HepG2 (cell line): Measurements from ENCODE around the gene DAZAP1. TPM values are rescaled to one million over a fixed set of nuclear protein-coding genes. Genes with fewer than 3 reads are reported as not detected.
A peak's percentile ranks its signal among the peaks of the same experiment; 100 is the strongest.

ENCODE experiments used
- ATAC-seq: fragments of 200-7000 bp; cut with Tn5 transposase; 3 replicates; pipeline ENCODE4 v1.9.1; 2020; ENCODE audit warnings: mild to moderate bottlenecking, moderate library complexity
- BruUV-seq: library from RNA; stranded (reverse); fragments of 400-500 nt; replicated peaks from 2 replicates; lab custom pipeline; 2021; lab: Mats Ljungman, UMichigan
- CTCF ChIA-PET: fragments of 300-600 bp; formaldehyde crosslinking; extraction: SDS; loops from one replicate; lab custom pipeline; 2021; ENCODE audit warnings: low total read pairs, inconsistent platforms, low intra/inter-chr PET ratio; lab: Yijun Ruan, JAX
- POLR2A ChIA-PET: fragments of 350-600 bp; sonication (Branson Sonifier 250); formaldehyde crosslinking; loops from one replicate; lab custom pipeline; 2020; ENCODE audit warnings: antibody characterized with exemption, inconsistent platforms; lab: Yijun Ruan, JAX
- DNase-seq: peaks from one replicate; pipeline ENCODE4 v3.0.0-alpha.2; 2015; ENCODE audit warnings: low spot score
- FAIRE-seq: peaks from 3 replicates; lab custom pipeline; 2011; peaks lifted over from hg19 to GRCh38; lab: Jason Lieb, UNC
- H2AFZ ChIP-seq: one replicate; pipeline ENCODE4 v1.6.1; 2011; ENCODE audit warnings: low read length, inconsistent platforms
- H3K27ac ChIP-seq: fragments of 300-600 bp; 3 replicates; pipeline ENCODE4 v1.8.0; 2011; ENCODE audit warnings: mixed run types, mild to moderate bottlenecking, mixed read lengths, low read length, inconsistent platforms; ENCODE audit not compliant: insufficient read depth; ENCODE audit errors: extremely low read length
- H3K27me3 ChIP-seq, 2 experiments: fragments of 200-600 bp in 1 of 2; 2 replicates in 1 of 2; 3 replicates in 1 of 2; pipeline versions ENCODE4 v1.6.0 to v1.8.0; 2011; ENCODE audit warnings: low read length in 2 of 2, mild to moderate bottlenecking in 2 of 2, moderate library complexity in 2 of 2, inconsistent platforms in 1 of 2; ENCODE audit not compliant: insufficient read depth in 2 of 2, control insufficient read depth in 1 of 2
- H3K36me3 ChIP-seq, 2 experiments: fragments of 200-600 bp in 1 of 2; replicated peaks in 1 of 2; 2 replicates in 1 of 2; 3 replicates in 1 of 2; pipeline versions ENCODE4 v1.5.1 to v1.8.0; 2011; ENCODE audit warnings: low read length in 2 of 2, inconsistent platforms in 1 of 2; ENCODE audit not compliant: insufficient read depth in 2 of 2, control insufficient read depth in 1 of 2
- H3K4me1 ChIP-seq: 2 replicates; pipeline ENCODE4 v1.5.1; 2012; ENCODE audit warnings: low read length, inconsistent platforms; ENCODE audit not compliant: insufficient read depth
- H3K4me2 ChIP-seq: 2 replicates; pipeline ENCODE4 v1.6.0; 2011; ENCODE audit warnings: low read depth, low read length, inconsistent platforms
- H3K4me3 ChIP-seq, 3 experiments: fragments of 200-600 bp in 1 of 3; sonication (generic), shearing (Covaris generic) in 1 of 3; replicated peaks in 1 of 3; 2 replicates each; pipeline ENCODE4 v1.5.1; 2011 to 2016; ENCODE audit warnings: low read length in 3 of 3, inconsistent platforms in 2 of 3, low read depth in 2 of 3, mild to moderate bottlenecking in 2 of 3, control low read depth in 1 of 3, mixed read lengths in 1 of 3; ENCODE audit not compliant: insufficient read depth in 1 of 3
- H3K79me2 ChIP-seq: one replicate; pipeline ENCODE4 v1.6.1; 2011; ENCODE audit warnings: low read length, inconsistent platforms; ENCODE audit not compliant: insufficient read depth
- H3K9ac ChIP-seq: 2 replicates; pipeline ENCODE4 v1.6.0; 2011; ENCODE audit warnings: mild to moderate bottlenecking, low read depth, low read length, inconsistent platforms; ENCODE audit not compliant: insufficient read depth
- H3K9me3 ChIP-seq: 2 replicates; pipeline ENCODE4 v1.5.1; 2012; ENCODE audit warnings: mild to moderate bottlenecking, low read length
- H4K20me1 ChIP-seq: 2 replicates; pipeline ENCODE4 v1.6.0; 2011; ENCODE audit warnings: inconsistent platforms, mild to moderate bottlenecking, low read length, moderate library complexity; ENCODE audit not compliant: insufficient read depth
- AGO2 ChIP-seq: fragments of 200-400 bp; formaldehyde crosslinking; optimal IDR thresholded peaks from 2 replicates; pipeline ENCODE3; 2017; ENCODE audit warnings: mild to moderate bottlenecking, low read depth, low read length, moderate library complexity
- HMGA1 ChIP-seq: sonication (generic); formaldehyde crosslinking; conservative IDR thresholded peaks from 2 replicates; pipeline ENCODE4 v1.4.0; 2020; ENCODE audit warnings: missing genetic modification reagents
- KLF11 ChIP-seq: IDR thresholded peaks from 2 replicates; pipeline ENCODE4 v1.6.1; 2016; ENCODE audit warnings: missing compliant biosample characterization
- NR3C1 ChIP-seq: sonication (generic); formaldehyde crosslinking; IDR thresholded peaks from 2 replicates; pipeline ENCODE4 v1.4.0; 2020; ENCODE audit warnings: missing genetic modification reagents
- PAX8 ChIP-seq: sonication (generic); formaldehyde crosslinking; IDR thresholded peaks from 2 replicates; pipeline ENCODE4 v1.8.0; 2022; ENCODE audit warnings: mild to moderate bottlenecking, missing genetic modification reagents, borderline replicate concordance
- RBFOX2 ChIP-seq: fragments of 200-400 bp; formaldehyde crosslinking; IDR thresholded peaks from 2 replicates; pipeline ENCODE4 v1.6.1; 2017; ENCODE audit warnings: low read depth, mild to moderate bottlenecking, low read length
- RBM22 ChIP-seq: fragments of 200-400 bp; formaldehyde crosslinking; optimal IDR thresholded peaks from 2 replicates; pipeline ENCODE3; 2017; ENCODE audit warnings: mild to moderate bottlenecking, low read length, moderate library complexity
- SPEN ChIP-seq: sonication (generic); formaldehyde crosslinking; IDR thresholded peaks from 2 replicates; pipeline ENCODE4 v1.5.1; 2020; ENCODE audit warnings: low read depth, mild to moderate bottlenecking, missing genetic modification reagents
- ZC3H13 ChIP-seq: sonication (generic); formaldehyde crosslinking; IDR thresholded peaks from 2 replicates; pipeline ENCODE4 v1.8.1; 2023; ENCODE audit warnings: mild to moderate bottlenecking, missing genetic modification reagents, moderate library complexity
- ZNF562 ChIP-seq: sonication (generic); formaldehyde crosslinking; IDR thresholded peaks from 2 replicates; pipeline ENCODE4 v1.8.0; 2022; ENCODE audit warnings: missing genetic modification reagents, borderline replicate concordance
- ZNF687 ChIP-seq: sonication (generic); formaldehyde crosslinking; IDR thresholded peaks from 2 replicates; pipeline ENCODE4 v1.5.1; 2020; ENCODE audit warnings: mild to moderate bottlenecking, missing genetic modification reagents, moderate library complexity
- ZNF740 ChIP-seq: sonication (generic); formaldehyde crosslinking; IDR thresholded peaks from 2 replicates; pipeline ENCODE4 v1.4.0; 2020; ENCODE audit warnings: missing genetic modification reagents
- ZNF768 ChIP-seq: sonication (generic); formaldehyde crosslinking; IDR thresholded peaks from 2 replicates; pipeline ENCODE4 v1.4.0; 2020; ENCODE audit warnings: missing genetic modification reagents
- WGBS: methylation state at CpG from one replicate; pipeline ENCODE4 v1.1.6; 2017; ENCODE audit warnings: low lambda C conversion rate; 5-methylcytosine and 5-hydroxymethylcytosine counted together
- in situ Hi-C: cut with HindIII; loops from 2 replicates; pipeline ENCODE4 v1.10.0; 2017; ENCODE audit warnings: low pct_unique_long_range_greater_than_20kb; ENCODE audit not compliant: extremely low pct_ligation_motif_present
- intact Hi-C: fragments of 100-400 bp; cut with micrococcal nuclease; formaldehyde crosslinking; loops from one replicate; pipeline ENCODE4 v1.10.0; 2022; ENCODE audit not compliant: unreplicated experiment
- polyA plus RNA-seq, 8 experiments: library from polyadenylated mRNA; depleted of rRNA in 3 of 8; stranded (reverse) in 7 of 8; unstranded in 1 of 8; fragments of >200 nt; fragmentation: Illumina TruSeq in 4 of 8; extraction: Trizol in 4 of 8; gene quantifications; 2 replicates each; pipeline versions ENCODE4 v1.2.1 to v1.2.3, GENCODE V29; 2011 to 2016; ENCODE audit warnings: low read depth in 4 of 8, missing spikeins in 1 of 8, mixed read lengths in 1 of 8; ENCODE audit not compliant: insufficient read depth in 1 of 8
- total RNA-seq, 5 experiments: library from RNA; depleted of rRNA; stranded (reverse); fragments of >200 nt; fragmentation: Illumina TruSeq; extraction: Trizol; gene quantifications; 2 replicates each; pipeline ENCODE4 v1.2.3, GENCODE V29; 2016; ENCODE audit warnings: low read depth in 1 of 5

The DAZAP1 gene
- total and polyA plus RNA-seq, 2 of the 13 experiments (the other 11 are each of a cell fraction or from before 2014, with no cell fraction given) = 63.3 to 79.2 TPM

- TF ChIP-seq ZNF562 (no peak), KLF11 (CRISPR knock-in tag) (no peak)
- TF ChIP-seq, all 625 proteins: peak for 35
Measured at GRCh38 chr19:1396019-1396767, 11.2 kb upstream of the DAZAP1 start (continued).

- Histone ChIP-seq H3K9ac (no peak overlapping the region), H3K4me1 (peaks cover 45% of the 10 kb centered on the region), H4K20me1 (no peaks in the 10 kb centered on the region), H3K79me2 (no peaks in the 10 kb centered on the region), H3K27ac (no peak overlapping the region), H3K9me3 (no peaks in the 10 kb centered on the region), H3K4me2 (no peak overlapping the region), H3K36me3 (peaks cover 2 to 10% of the 10 kb centered on the region in 2 experiments; a peak in 2 of 5 replicates), H3K27me3 (no peaks in the 10 kb centered on the region), H3K4me3 (no peak overlapping the region), H2AFZ (no peak overlapping the region)
- ATAC-seq (no peak), DNase-seq (no peak), FAIRE-seq (no peak)
- intact Hi-C loops = no loop called here
- ChIA-PET POLR2A (interaction anchor here (0.7 kb wide), 1 partner anchor 120 kb away, joined by 5 read pairs; no protein-coding TSS in a partner anchor), CTCF (no interaction called here)
- TF ChIP-seq PAX8 (CRISPR knock-in tag) (no peak), HMGA1 (CRISPR knock-in tag) (no peak), AGO2 (peak; percentile 96), ZC3H13 (CRISPR knock-in tag) (peak; percentile 52; the same call in 1 of the 2 replicates), ZNF740 (0 out of 2 replicates have a peak, but pooled peaks have one; percentile 17), ZNF768 (CRISPR knock-in tag) (peak; percentile 63; the same call in 1 of the 2 replicates), NR3C1 (CRISPR knock-in tag) (no peak), ZNF687 (peak; percentile 13; the same call in 1 of the 2 replicates), RBFOX2 (peak; percentile 89), SPEN (CRISPR knock-in tag) (0 out of 2 replicates have a peak, but pooled peaks have one; percentile 3), RBM22 (peak; percentile 77)
- in situ Hi-C loops = no loop called here
- 87% methylated on average over 12 of the region's 42 CpGs for WGBS
- no TSS peak for BruUV-seq
Measured at GRCh38 chr19:1396768-1397679, 10.4 kb upstream of the DAZAP1 start.
